ENCODE results near the gene FAM3C. TPM values are rescaled to one million over a fixed set of nuclear protein-coding genes. Genes with fewer than 3 reads are reported as not detected.

Gene FAM3C
- total RNA-seq, 1 experiment from 2014 or later, result 322 TPM

- intact Hi-C loops (cut with micrococcal nuclease), result no loop called here
- H3K79me2 ChIP-seq (ENCODE audit: insufficient read depth, low read length), result peaks cover 100% of the 10 kb centered on the region
- ChIA-PET CTCF (interaction anchor here (1.2 kb wide), 1 partner anchor 11 kb away, joined by 3 read pairs; no protein-coding TSS in a partner anchor), POLR2A (no interaction called here), RAD21 (ENCODE audit: low non-redundant PET in 1 of 2, low total read pairs in 2 of 2, uncharacterized antibody in 2 of 2, unreplicated experiment in 2 of 2) (interaction anchor here in 1 of 2 experiments (0.7 kb wide), 1 partner anchor 32 kb away, joined by 4 read pairs; no protein-coding TSS in a partner anchor)
- peak overlapping the region; percentile 9; the same call in 1 of the 2 replicates for H3K4me2 ChIP-seq (ENCODE audit: low read length)
- ATAC-seq, result peak; percentile 57
- H4K20me1 ChIP-seq (ENCODE audit: insufficient read depth), result peaks cover 7% of the 10 kb centered on the region; the same call in 1 of the 2 replicates
- no peak overlapping the region for H2AFZ ChIP-seq (ENCODE audit: low read depth, low read length, poor library complexity, severe bottlenecking)
- no peak overlapping the region for H3K9ac ChIP-seq (ENCODE audit: low read length)
- peaks cover 34 to 65% of the 10 kb centered on the region in 2 experiments for H3K4me1 ChIP-seq (ENCODE audit: control insufficient read depth in 1 of 2, insufficient read depth in 2 of 2, low read length in 2 of 2)
- peak overlapping the region; percentile 30 for H3K27ac ChIP-seq (ENCODE audit: low read depth, low read length)
- no peaks in the 10 kb centered on the region for H3K27me3 ChIP-seq (ENCODE audit: insufficient read depth, low read length)
- H3K9me3 ChIP-seq (ENCODE audit: control insufficient read depth in 1 of 2, insufficient read depth in 1 of 2, low read depth in 1 of 2, low read length in 2 of 2), result no peaks in the 10 kb centered on the region
- TF ChIP-seq TCF7L2 (IDR thresholded peaks at IDR 0.05; ENCODE audit: borderline replicate concordance, extremely low read depth, insufficient read depth, insufficient read length) (peak; percentile 13), REST (IDR thresholded peaks at IDR 0.05; ENCODE audit: low read depth) (no peak), ELF1 (IDR thresholded peaks at IDR 0.05; ENCODE audit: borderline replicate concordance, low read depth) (no peak), ZBTB33 (IDR thresholded peaks at IDR 0.05; ENCODE audit: extremely low read depth, insufficient replicate concordance, low read length) (no peak), SRF (IDR thresholded peaks at IDR 0.05; ENCODE audit: low read depth) (no peak), POLR2AphosphoS5 (IDR thresholded peaks at IDR 0.05; ENCODE audit: low read depth, low read length) (no peak; the same call in 1 of the 2 replicates), EZH2 (IDR thresholded peaks at IDR 0.05) (no peak), YY1 (IDR thresholded peaks at IDR 0.05; ENCODE audit: extremely low read depth, insufficient replicate concordance, low read depth, low read length) (no peak), CEBPB (IDR thresholded peaks at IDR 0.05; ENCODE audit: low read depth) (no peak), EGR1 (IDR thresholded peaks at IDR 0.05; ENCODE audit: low read depth) (no peak), POLR2A (IDR thresholded peaks at IDR 0.05; ENCODE audit: borderline replicate concordance, extremely low read depth, insufficient read depth, insufficient read length) (no peak), ZNF274 (IDR thresholded peaks at IDR 0.05; ENCODE audit: low read depth, low read length) (no peak), MAX (IDR thresholded peaks at IDR 0.05) (no peak), FOSL1 (IDR thresholded peaks at IDR 0.05; ENCODE audit: low read depth) (no peak), ZFX (IDR thresholded peaks at IDR 0.05) (no peak), JUND (IDR thresholded peaks at IDR 0.05) (no peak), SP1 (IDR thresholded peaks at IDR 0.05; ENCODE audit: low read depth) (peak; percentile 29; the same call in 1 of the 2 replicates)
- H3K4me3 ChIP-seq (replicated peaks in 1 of 2; ENCODE audit: low read depth in 1 of 2, low read length in 2 of 2), result no peak overlapping the region
- peaks cover 38 to 63% of the 10 kb centered on the region in 2 experiments for H3K36me3 ChIP-seq (ENCODE audit: control insufficient read depth in 1 of 2, insufficient read depth in 2 of 2, low read length in 2 of 2)
- no TSS peak for BruUV-seq (replicated peaks)
- no peaks in the 10 kb centered on the region for H3K9me2 ChIP-seq (ENCODE audit: insufficient read depth)
- DNase-seq (ENCODE audit: low read depth, low spot score), result no peak
These were observed 26.6 kb downstream of the FAM3C start for GRCh38 chr7:121369462-121369861.
